HG03025 (cell line): ENCODE data around the gene HSPG2.
"Not testable (repeated sequence)": the region's sequence is repeated elsewhere in the genome, so short reads cannot be mapped to it uniquely, and the experiment has no call there.

Experiments used
- ATAC-seq: cut with Tn5 transposase; IDR thresholded peaks from one replicate; pipeline ENCODE4 v1.9.1; 2021; ENCODE audit warnings: mild to moderate bottlenecking, moderate library complexity; ENCODE audit not compliant: unreplicated experiment, low FRiP score

The HSPG2 gene

GRCh38 chr1:21814981-21815582 lies 122.0 kb downstream of the HSPG2 start:
- ATAC-seq = no peak

- ATAC-seq = no peak
Observed at GRCh38 chr1:21814241-21814918, 122.7 kb downstream of the HSPG2 start.

GRCh38 chr1:21813542-21813941 lies 123.6 kb downstream of the HSPG2 start:
- no peak for ATAC-seq

GRCh38 chr1:21811875-21812305 lies 125.2 kb downstream of the HSPG2 start, which contains the start of gene LDLRAD2:
Gene LDLRAD2, plus strand, starts transcription at chr1:21812265. Its CDS starts 187 bp downstream, at chr1:21812452.
- ATAC-seq = no peak

- no peak for ATAC-seq
Observed at GRCh38 chr1:21804536-21804935, 132.6 kb downstream of the HSPG2 start.

GRCh38 chr1:21801100-21801499 lies 136.0 kb downstream of the HSPG2 start:
- no peak for ATAC-seq

GRCh38 chr1:21799730-21800129 lies 137.4 kb downstream of the HSPG2 start:
- ATAC-seq = no peak

- ATAC-seq = no peak
Observed at GRCh38 chr1:21795075-21795474, 142.0 kb downstream of the HSPG2 start.

- no peak for ATAC-seq
Observed at GRCh38 chr1:21794656-21795055, 142.5 kb downstream of the HSPG2 start.

GRCh38 chr1:21793104-21793503 lies 144.0 kb downstream of the HSPG2 start:
- ATAC-seq = no peak

- ATAC-seq = no peak
Observed at GRCh38 chr1:21786640-21787039, 150.5 kb downstream of the HSPG2 start.

- ATAC-seq = not testable (repeated sequence)
Observed at GRCh38 chr1:21785764-21786163, 151.3 kb downstream of the HSPG2 start.

- ATAC-seq = no peak
Observed at GRCh38 chr1:21783679-21784603, 153.2 kb downstream of the HSPG2 start.

- peak; percentile 71 for ATAC-seq
Observed at GRCh38 chr1:21782868-21783678, 154.0 kb downstream of the HSPG2 start, which contains the start of gene USP48. Gene USP48, minus strand, starts transcription at chr1:21783149. Its CDS starts 192 bp downstream, at chr1:21782957.

- no peak for ATAC-seq
Observed at GRCh38 chr1:21782349-21782867, 154.7 kb downstream of the HSPG2 start.

GRCh38 chr1:21781815-21782348 lies 155.2 kb downstream of the HSPG2 start:
- ATAC-seq = no peak

- ATAC-seq = no peak
Observed at GRCh38 chr1:21779613-21780521, 157.2 kb downstream of the HSPG2 start.

- no peak for ATAC-seq
Observed at GRCh38 chr1:21778405-21778727, 158.7 kb downstream of the HSPG2 start.

- not testable (repeated sequence) for ATAC-seq
Observed at GRCh38 chr1:21776925-21777324, 160.2 kb downstream of the HSPG2 start.
